Bronchial epithelial cell (primary cell): ENCODE data around the gene DPEP2NB. TPM values are rescaled to one million over a fixed set of nuclear protein-coding genes. Genes with fewer than 3 reads are reported as not detected.

Source experiments
- DNase-seq: peaks from one replicate; pipeline ENCODE4 v3.0.0-alpha.2; 2010; ENCODE audit warnings: low read depth
- FAIRE-seq: peaks from 2 replicates; lab custom pipeline; 2011; peaks lifted over from hg19 to GRCh38; lab: Jason Lieb, UNC
- H3K27me3 ChIP-seq: 2 replicates; pipeline ENCODE4 v1.5.1; 2011; ENCODE audit warnings: low read length; ENCODE audit not compliant: control insufficient read depth, insufficient read depth
- H3K36me3 ChIP-seq: 2 replicates; pipeline ENCODE4 v1.5.1; 2011; ENCODE audit warnings: low read length; ENCODE audit not compliant: control insufficient read depth, insufficient read depth
- H3K4me3 ChIP-seq: 2 replicates; pipeline ENCODE4 v1.5.1; 2011; ENCODE audit warnings: mild to moderate bottlenecking, low read depth, low read length, control low read depth
- CTCF ChIP-seq: IDR thresholded peaks from 2 replicates; pipeline ENCODE4 v1.5.1; 2011; ENCODE audit warnings: mild to moderate bottlenecking, moderate library complexity, low read length, control low read depth, inconsistent platforms; ENCODE audit not compliant: insufficient read depth, severe bottlenecking
- total RNA-seq: library from RNA; depleted of rRNA; stranded (reverse); fragments of >200 nt; gene quantifications from 2 replicates; pipeline ENCODE4 v1.2.1, GENCODE V29; 2014

The DPEP2NB gene
- total RNA-seq, 1 donor from 2014 or later: not detected

DNA sequence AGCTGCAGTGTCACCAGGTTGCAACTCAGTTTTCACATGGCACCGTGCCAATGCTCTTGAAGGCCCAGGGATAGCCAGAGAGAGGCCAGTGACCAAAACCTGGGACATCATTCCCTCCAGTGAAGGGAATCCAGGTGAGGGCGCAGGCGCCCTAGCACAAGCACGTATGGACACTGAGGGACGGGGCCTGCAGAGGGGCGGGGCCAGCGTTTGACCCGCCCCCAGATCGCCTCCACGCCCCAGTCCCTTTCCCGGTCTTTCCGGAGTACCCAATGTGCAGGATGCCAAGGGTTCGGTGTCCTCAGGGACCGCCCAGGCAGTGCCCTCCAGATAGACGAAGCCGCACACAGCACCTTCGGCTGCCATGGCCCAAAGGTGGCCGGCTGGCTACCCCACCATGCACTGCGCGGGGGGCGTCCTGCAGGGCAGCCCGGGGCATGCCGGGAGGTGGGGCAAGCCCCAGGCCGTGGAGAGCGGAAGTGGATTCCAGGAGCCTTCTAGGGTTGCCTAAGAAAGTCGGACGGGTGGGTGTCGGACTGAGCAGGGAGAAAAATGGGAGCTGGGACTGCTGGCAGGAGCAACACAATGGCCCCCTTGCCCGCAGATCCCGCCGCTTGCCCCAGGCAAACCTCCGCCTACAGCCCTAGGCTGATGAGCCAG lies 51.9 kb downstream of the DPEP2NB start:
- Histone ChIP-seq H3K36me3 (peaks cover 32% of the 10 kb centered on the region), H3K27me3 (no peaks in the 10 kb centered on the region), H3K4me3 (no peak overlapping the region)
- DNase-seq (no peak), FAIRE-seq (no peak)
- TF ChIP-seq CTCF: no peak

Other genes starting within 250 kb of the DPEP2NB start
- gene RANBP10, start 209.4 kb downstream of the DPEP2NB start, total RNA-seq: 2.6 and 3.3 TPM in 2 replicates
- gene TSNAXIP1, start 209.0 kb downstream of the DPEP2NB start, total RNA-seq: under 0.01 and 0.13 TPM in 2 replicates
- 22.1 and 34.2 TPM in 2 replicates for gene THAP11, start 173.6 kb downstream of the DPEP2NB start, total RNA-seq
- gene NUTF2, start 169.0 kb downstream of the DPEP2NB start, total RNA-seq: 42.6 and 98.6 TPM in 2 replicates
- 10.3 and 10.9 TPM in 2 replicates for gene CENPT, start 168.2 kb downstream of the DPEP2NB start, total RNA-seq
- gene EDC4, start 142.9 kb downstream of the DPEP2NB start, total RNA-seq: 26.9 and 35.6 TPM in 2 replicates
- gene NRN1L, start 131.0 kb downstream of the DPEP2NB start, total RNA-seq: not detected in 2 replicates
- gene PSKH1, start 122.7 kb downstream of the DPEP2NB start, total RNA-seq: 13.2 and 15.5 TPM in 2 replicates
- 0.26 TPM in 2 replicates for gene CTRL, start 84.0 kb downstream of the DPEP2NB start, total RNA-seq
- gene PSMB10, start 79.1 kb downstream of the DPEP2NB start, total RNA-seq: 16.3 and 23.7 TPM in 2 replicates
- 1.6 and 1.7 TPM in 2 replicates for gene LCAT, start 71.8 kb downstream of the DPEP2NB start, total RNA-seq
- gene SLC12A4, start 47.3 kb downstream of the DPEP2NB start, total RNA-seq: 20.5 and 35.2 TPM in 2 replicates
- not detected in 2 replicates for gene DPEP3, start 35.4 kb downstream of the DPEP2NB start, total RNA-seq
- gene DPEP2, start 16.4 kb downstream of the DPEP2NB start, total RNA-seq: not detected in 2 replicates
- 10.9 and 16.3 TPM in 2 replicates for gene DDX28, start 7.3 kb upstream of the DPEP2NB start, total RNA-seq
- 23.7 and 24.1 TPM in 2 replicates for gene DUS2, start 7.4 kb upstream of the DPEP2NB start, total RNA-seq
- gene NFATC3, start 69.5 kb upstream of the DPEP2NB start, total RNA-seq: 5.6 and 5.8 TPM in 2 replicates
- 49.0 and 95.2 TPM in 2 replicates for gene ESRP2, start 220.2 kb upstream of the DPEP2NB start, total RNA-seq
- gene PLA2G15, start 229.5 kb upstream of the DPEP2NB start, total RNA-seq: 8.2 and 9.2 TPM in 2 replicates
- gene SLC7A6, start 248.6 kb upstream of the DPEP2NB start, total RNA-seq: 9.1 and 19.7 TPM in 2 replicates